HCT116 (cell line): ENCODE results near the gene SCOC. TPM values are rescaled to one million over a fixed set of nuclear protein-coding genes. Genes with fewer than 3 reads are reported as not detected.

Experiments
- ATAC-seq: fragments of 200-7000 bp; cut with Tn5 transposase; 2 replicates; pipeline ENCODE4 v1.9.1; 2020; ENCODE audit warnings: mild to moderate bottlenecking, moderate library complexity
- BruUV-seq: library from RNA; stranded (reverse); fragments of 400-500 nt; replicated peaks from 2 replicates; lab custom pipeline; 2021; lab: Mats Ljungman, UMichigan
- CTCF ChIA-PET: fragments of 300-600 bp; sonication (Branson Sonifier 250); formaldehyde crosslinking; loops from one replicate; lab custom pipeline; 2021; ENCODE audit warnings: antibody characterized with exemption; lab: Charles Lee
- POLR2A ChIA-PET: fragments of 300-600, 350-600 bp; sonication (Branson Sonifier 250); formaldehyde crosslinking; loops from one replicate; lab custom pipeline; 2021; ENCODE audit warnings: antibody characterized with exemption; lab: Charles Lee
- RAD21 ChIA-PET, 2 experiments: fragments of 300-600 bp; sonication (Branson Sonifier 250); formaldehyde crosslinking; loops; one replicate each; lab custom pipeline; 2023; ENCODE audit warnings: low total read pairs in 2 of 2; ENCODE audit not compliant: uncharacterized antibody in 2 of 2, unreplicated experiment in 2 of 2, low non-redundant PET in 1 of 2; lab: Charles Lee
- DNase-seq: peaks from one replicate; pipeline ENCODE4 v3.0.0-alpha.2; 2010; ENCODE audit warnings: low read depth, low spot score
- H2AFZ ChIP-seq: fragments of 200-600 bp; shearing (Covaris generic), sonication (generic); 2 replicates; pipeline ENCODE4 v1.6.1; 2017; ENCODE audit warnings: low read depth, mixed run types, mixed read lengths, antibody characterized with exemption, low read length; ENCODE audit not compliant: poor library complexity, severe bottlenecking
- H3K27ac ChIP-seq: 2 replicates; pipeline ENCODE4 v1.5.1; 2012; ENCODE audit warnings: low read depth, low read length
- H3K27me3 ChIP-seq: fragments of 200-600 bp; sonication (generic); 2 replicates; pipeline ENCODE4 v1.6.1; 2016; ENCODE audit warnings: mixed run types, low read length, mixed read lengths; ENCODE audit not compliant: insufficient read depth
- H3K36me3 ChIP-seq, 2 experiments: fragments of 200-500 bp in 1 of 2; fragments of 200-600 bp in 1 of 2; sonication (Bioruptor generic) in 1 of 2; sonication (generic) in 1 of 2; 2 replicates each; pipeline versions ENCODE4 v1.5.1 to v1.6.1; 2014 to 2016; ENCODE audit warnings: low read length in 2 of 2, inconsistent platforms in 1 of 2, mixed read lengths in 1 of 2, mixed run types in 1 of 2; ENCODE audit not compliant: insufficient read depth in 2 of 2, control insufficient read depth in 1 of 2
- H3K4me1 ChIP-seq, 2 experiments: fragments of 200-600 bp in 1 of 2; sonication (generic) in 1 of 2; 2 replicates each; pipeline versions ENCODE4 v1.5.1 to v1.6.1; 2012 to 2017; ENCODE audit warnings: low read length in 2 of 2, inconsistent platforms in 1 of 2, mild to moderate bottlenecking in 1 of 2, mixed read lengths in 1 of 2, mixed run types in 1 of 2, moderate library complexity in 1 of 2; ENCODE audit not compliant: insufficient read depth in 2 of 2, control insufficient read depth in 1 of 2
- H3K4me2 ChIP-seq: fragments of 200-600 bp; sonication (generic); 2 replicates; pipeline ENCODE4 v1.6.1; 2017; ENCODE audit warnings: mixed run types, low read length, mixed read lengths
- H3K4me3 ChIP-seq, 2 experiments: fragments of 200-600 bp in 1 of 2; sonication (generic) in 1 of 2; replicated peaks in 1 of 2; 2 replicates each; pipeline ENCODE4 v1.5.1; 2011 to 2016; ENCODE audit warnings: low read length in 2 of 2, control low read depth in 1 of 2, low read depth in 1 of 2, mild to moderate bottlenecking in 1 of 2, mixed read lengths in 1 of 2, mixed run types in 1 of 2
- H3K79me2 ChIP-seq: fragments of 200-600 bp; sonication (generic); 2 replicates; pipeline ENCODE4 v1.6.1; 2017; ENCODE audit warnings: mild to moderate bottlenecking, mixed run types, low read length, moderate library complexity, mixed read lengths; ENCODE audit not compliant: insufficient read depth
- H3K9ac ChIP-seq: fragments of 200-600 bp; sonication (generic); 2 replicates; pipeline ENCODE4 v1.6.1; 2016; ENCODE audit warnings: low read length, mixed read lengths
- H3K9me2 ChIP-seq: fragments of 200-600 bp; sonication (generic), shearing (Covaris generic); 2 replicates; pipeline ENCODE4 v1.6.1; 2017; ENCODE audit warnings: mixed run types, mild to moderate bottlenecking, moderate library complexity; ENCODE audit not compliant: insufficient read depth
- H3K9me3 ChIP-seq, 2 experiments: fragments of 200-500 bp in 1 of 2; fragments of 200-600 bp in 1 of 2; sonication (Bioruptor generic) in 1 of 2; sonication (generic) in 1 of 2; 2 replicates each; pipeline ENCODE4 v1.6.1; 2014 to 2017; ENCODE audit warnings: low read length in 2 of 2, mixed read lengths in 2 of 2, inconsistent platforms in 1 of 2, low read depth in 1 of 2, mild to moderate bottlenecking in 1 of 2, mixed run types in 1 of 2, moderate library complexity in 1 of 2; ENCODE audit not compliant: control insufficient read depth in 1 of 2, insufficient read depth in 1 of 2
- H4K20me1 ChIP-seq: fragments of 200-600 bp; sonication (generic), shearing (Covaris generic); 2 replicates; pipeline ENCODE4 v1.6.1; 2017; ENCODE audit warnings: mixed run types, mild to moderate bottlenecking, moderate library complexity; ENCODE audit not compliant: insufficient read depth
- ATF3 ChIP-seq: IDR thresholded peaks from 2 replicates; pipeline ENCODE4 v1.6.1; 2012
- CBX3 ChIP-seq: IDR thresholded peaks from 2 replicates; pipeline ENCODE4 v1.6.1; 2012; ENCODE audit warnings: low read depth
- CEBPB ChIP-seq: IDR thresholded peaks from 2 replicates; pipeline ENCODE4 v1.6.1; 2012; ENCODE audit warnings: low read depth
- EGR1 ChIP-seq: IDR thresholded peaks from 2 replicates; pipeline ENCODE4 v1.6.1; 2012; ENCODE audit warnings: low read depth
- ELF1 ChIP-seq: IDR thresholded peaks from 2 replicates; pipeline ENCODE4 v1.6.1; 2012; ENCODE audit warnings: low read depth, borderline replicate concordance
- EZH2 ChIP-seq: fragments of 200-600 bp; sonication (generic); IDR thresholded peaks from 2 replicates; pipeline ENCODE4 v1.6.1; 2017; ENCODE audit warnings: antibody characterized with exemption, mixed run types
- EZH2phosphoT487 ChIP-seq: fragments of 200-600 bp; IDR thresholded peaks from 2 replicates; pipeline ENCODE4 v1.6.1; 2018; ENCODE audit warnings: antibody characterized with exemption, borderline replicate concordance
- FOSL1 ChIP-seq: IDR thresholded peaks from 2 replicates; pipeline ENCODE4 v1.6.1; 2012; ENCODE audit warnings: low read depth
- MAX ChIP-seq: IDR thresholded peaks from 2 replicates; pipeline ENCODE4 v1.6.1; 2012
- POLR2AphosphoS5 ChIP-seq: IDR thresholded peaks from 2 replicates; pipeline ENCODE4 v1.6.1; 2011; ENCODE audit warnings: mild to moderate bottlenecking, low read depth, low read length, moderate library complexity
- RAD21 ChIP-seq: IDR thresholded peaks from 2 replicates; pipeline ENCODE4 v1.6.1; 2012; ENCODE audit warnings: low read depth, mild to moderate bottlenecking
- SIN3A ChIP-seq: IDR thresholded peaks from 2 replicates; pipeline ENCODE4 v1.6.1; 2012; ENCODE audit warnings: low read depth
- SP1 ChIP-seq: IDR thresholded peaks from 2 replicates; pipeline ENCODE4 v1.6.1; 2012; ENCODE audit warnings: low read depth
- SRF ChIP-seq: IDR thresholded peaks from 2 replicates; pipeline ENCODE4 v1.6.1; 2012; ENCODE audit warnings: low read depth
- TCF7L2 ChIP-seq: IDR thresholded peaks from 2 replicates; pipeline ENCODE4 v1.7.0; 2011; ENCODE audit warnings: borderline replicate concordance, inconsistent platforms; ENCODE audit not compliant: insufficient read depth, insufficient read length; ENCODE audit errors: extremely low read depth
- YY1 ChIP-seq: IDR thresholded peaks from 2 replicates; pipeline ENCODE4 v1.6.1; 2011; ENCODE audit warnings: low read length, low read depth, moderate library complexity, mild to moderate bottlenecking; ENCODE audit not compliant: insufficient replicate concordance; ENCODE audit errors: extremely low read depth
- ZBTB33 ChIP-seq: IDR thresholded peaks from 2 replicates; pipeline ENCODE4 v1.6.1; 2011; ENCODE audit warnings: mild to moderate bottlenecking, low read length, moderate library complexity; ENCODE audit not compliant: insufficient replicate concordance; ENCODE audit errors: extremely low read depth
- ZNF274 ChIP-seq: fragments of 200-500 bp; sonication (Bioruptor generic); IDR thresholded peaks from 2 replicates; pipeline ENCODE4 v1.6.1; 2014; ENCODE audit warnings: mild to moderate bottlenecking, low read depth, low read length, inconsistent platforms
- intact Hi-C: fragments of 100-400 bp; cut with micrococcal nuclease; formaldehyde crosslinking; loops from 2 replicates; pipeline ENCODE4 v1.10.0; 2022
- total RNA-seq: library from RNA; stranded (reverse); gene quantifications from one replicate; pipeline ENCODE4 v1.2.1, GENCODE V29; 2021; ENCODE audit not compliant: unreplicated experiment

Gene SCOC
- total RNA-seq, 1 experiment from 2014 or later, result 52.2 TPM

GRCh38 chr4:140363558-140363957 is 9.9 kb upstream of the SCOC start:
- Histone ChIP-seq H3K9ac (no peak overlapping the region), H3K4me2 (no peak overlapping the region), H3K27ac (no peak overlapping the region), H3K9me3 (no peaks in the 10 kb centered on the region), H3K79me2 (no peaks in the 10 kb centered on the region), H3K4me3 (no peak overlapping the region), H3K4me1 (peaks cover 4 to 12% of the 10 kb centered on the region in 2 experiments), H3K27me3 (no peaks in the 10 kb centered on the region), H4K20me1 (no peaks in the 10 kb centered on the region), H3K36me3 (no peaks in the 10 kb centered on the region), H2AFZ (no peak overlapping the region), H3K9me2 (no peaks in the 10 kb centered on the region)
- no TSS peak for BruUV-seq
- intact Hi-C loops, result no loop called here
- ChIA-PET RAD21 (no interaction called here), POLR2A (no interaction called here), CTCF (interaction anchor here (1.3 kb wide), 1 partner anchor 33 kb away, joined by 3 read pairs; no protein-coding TSS in a partner anchor)
- DNase-seq, result no peak
- TF ChIP-seq EZH2phosphoT487 (no peak), ZNF274 (no peak), CEBPB (no peak), TCF7L2 (no peak), RAD21 (no peak), EZH2 (no peak), POLR2AphosphoS5 (no peak), EGR1 (no peak), ZBTB33 (no peak), ATF3 (no peak), SIN3A (no peak), ELF1 (no peak), MAX (no peak), SP1 (no peak), CBX3 (no peak), YY1 (no peak), SRF (no peak), FOSL1 (no peak)
- ATAC-seq, result no peak
